ENCODE results near the gene MIPEP.

The MIPEP gene

GRCh38 chr13:23801141-23801540 is 88.1 kb downstream of the MIPEP start:
- no peaks in the 10 kb centered on the region for H3K4me1 ChIP-seq (ENCODE audit: control insufficient read depth in 5 of 5, insufficient read depth in 5 of 5, low read length in 5 of 5)
- no peak overlapping the region for H3K9ac ChIP-seq (ENCODE audit: low read length in 5 of 5)
- H3K27me3 ChIP-seq (ENCODE audit: control insufficient read depth in 5 of 5, insufficient read depth in 4 of 5, low read length in 5 of 5): no peaks in the 10 kb centered on the region
- H3K9me3 ChIP-seq (ENCODE audit: control insufficient read depth in 5 of 5, low read length in 5 of 5): no peaks in the 10 kb centered on the region
- H3K36me3 ChIP-seq (ENCODE audit: control insufficient read depth in 5 of 5, insufficient read depth in 5 of 5, low read length in 5 of 5): peaks cover 5 to 26% (median 6%) of the 10 kb centered on the region in 5 donors
- H3K4me3 ChIP-seq (ENCODE audit: low read depth in 1 of 5, low read length in 5 of 5): no peak overlapping the region
- H3K27ac ChIP-seq (ENCODE audit: low read depth, low read length): no peak overlapping the region

DNA sequence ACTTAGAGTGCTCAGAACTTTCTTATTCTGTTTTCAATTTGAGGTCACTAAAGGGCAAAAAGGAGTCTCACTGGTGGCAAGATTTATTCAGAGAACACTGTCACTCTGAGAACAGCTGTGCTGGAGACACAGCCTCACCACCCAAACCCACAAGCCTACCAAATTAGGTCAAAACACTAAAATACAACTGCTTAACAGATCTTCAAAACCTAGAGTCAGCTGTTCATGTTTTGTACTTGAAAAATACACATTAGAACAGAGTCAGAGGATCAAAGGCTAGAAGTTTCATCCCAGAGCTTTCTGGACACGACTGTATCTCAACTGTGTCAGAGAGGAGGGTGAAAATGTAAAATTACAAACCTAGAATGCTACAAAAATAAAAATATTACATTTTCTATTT is 89.3 kb downstream of the MIPEP start:
- Histone ChIP-seq H3K9me3 (ENCODE audit: control insufficient read depth in 5 of 5, low read length in 5 of 5) (no peaks in the 10 kb centered on the region), H3K27me3 (ENCODE audit: control insufficient read depth in 5 of 5, insufficient read depth in 4 of 5, low read length in 5 of 5) (no peaks in the 10 kb centered on the region), H3K4me1 (ENCODE audit: control insufficient read depth in 5 of 5, insufficient read depth in 5 of 5, low read length in 5 of 5) (peaks cover 0 to 3% (median 0%) of the 10 kb centered on the region in 5 donors), H3K4me3 (ENCODE audit: low read depth in 1 of 5, low read length in 5 of 5) (no peak overlapping the region), H3K9ac (ENCODE audit: low read length in 5 of 5) (no peak overlapping the region), H3K36me3 (ENCODE audit: control insufficient read depth in 5 of 5, insufficient read depth in 5 of 5, low read length in 5 of 5) (peaks cover 3 to 16% (median 6%) of the 10 kb centered on the region in 5 donors), H3K27ac (ENCODE audit: low read depth, low read length) (no peak overlapping the region)

GRCh38 chr13:23797276-23797903 is 91.8 kb downstream of the MIPEP start:
- H3K27me3 ChIP-seq (ENCODE audit: control insufficient read depth in 5 of 5, insufficient read depth in 4 of 5, low read length in 5 of 5): no peaks in the 10 kb centered on the region
- peaks cover 0 to 6% (median 5%) of the 10 kb centered on the region in 5 donors for H3K36me3 ChIP-seq (ENCODE audit: control insufficient read depth in 5 of 5, insufficient read depth in 5 of 5, low read length in 5 of 5)
- peaks cover 0 to 11% (median 0%) of the 10 kb centered on the region in 5 donors for H3K4me1 ChIP-seq (ENCODE audit: control insufficient read depth in 5 of 5, insufficient read depth in 5 of 5, low read length in 5 of 5)
- no peaks in the 10 kb centered on the region for H3K9me3 ChIP-seq (ENCODE audit: control insufficient read depth in 5 of 5, low read length in 5 of 5)
- H3K4me3 ChIP-seq (ENCODE audit: low read depth in 1 of 5, low read length in 5 of 5): no peak overlapping the region
- H3K9ac ChIP-seq (ENCODE audit: low read length in 5 of 5): no peak overlapping the region
- no peak overlapping the region for H3K27ac ChIP-seq (ENCODE audit: low read depth, low read length)

DNA sequence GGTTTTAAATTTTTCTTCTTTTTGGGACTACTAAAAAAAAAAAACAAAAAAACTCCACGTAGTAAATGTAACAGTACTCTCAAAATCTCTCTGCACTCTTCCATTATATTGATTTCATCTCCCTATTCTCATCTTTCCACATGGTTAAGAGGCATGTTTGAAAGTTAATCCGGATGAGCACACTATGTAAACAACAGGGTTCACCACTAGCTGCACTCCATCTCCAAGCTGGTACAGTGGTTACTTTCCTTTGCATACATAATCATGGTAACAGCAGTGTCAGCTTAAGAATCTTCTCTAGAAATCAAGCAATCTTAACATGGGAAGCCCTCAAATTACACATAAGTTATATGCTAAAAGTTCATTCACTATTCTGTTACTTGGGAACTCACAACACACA is 92.6 kb downstream of the MIPEP start:
- Histone ChIP-seq H3K4me3 (ENCODE audit: low read depth in 1 of 5, low read length in 5 of 5) (no peak overlapping the region), H3K27ac (ENCODE audit: low read depth, low read length) (no peak overlapping the region), H3K9ac (ENCODE audit: low read length in 5 of 5) (no peak overlapping the region), H3K27me3 (ENCODE audit: control insufficient read depth in 5 of 5, insufficient read depth in 4 of 5, low read length in 5 of 5) (no peaks in the 10 kb centered on the region), H3K9me3 (ENCODE audit: control insufficient read depth in 5 of 5, low read length in 5 of 5) (no peaks in the 10 kb centered on the region), H3K4me1 (ENCODE audit: control insufficient read depth in 5 of 5, insufficient read depth in 5 of 5, low read length in 5 of 5) (peaks cover 0 to 11% (median 0%) of the 10 kb centered on the region in 5 donors), H3K36me3 (ENCODE audit: control insufficient read depth in 5 of 5, insufficient read depth in 5 of 5, low read length in 5 of 5) (peaks cover 0 to 6% (median 5%) of the 10 kb centered on the region in 5 donors)

- peaks cover 0 to 5% (median 3%) of the 10 kb centered on the region in 5 donors for H3K36me3 ChIP-seq (ENCODE audit: control insufficient read depth in 5 of 5, insufficient read depth in 5 of 5, low read length in 5 of 5)
- peaks cover 0 to 11% (median 0%) of the 10 kb centered on the region in 5 donors for H3K4me1 ChIP-seq (ENCODE audit: control insufficient read depth in 5 of 5, insufficient read depth in 5 of 5, low read length in 5 of 5)
- no peak overlapping the region for H3K9ac ChIP-seq (ENCODE audit: low read length in 5 of 5)
- H3K9me3 ChIP-seq (ENCODE audit: control insufficient read depth in 5 of 5, low read length in 5 of 5): no peaks in the 10 kb centered on the region
- peak overlapping the region in 1 of 5 donors; percentile 28 for H3K4me3 ChIP-seq (ENCODE audit: low read depth in 1 of 5, low read length in 5 of 5)
- no peaks in the 10 kb centered on the region for H3K27me3 ChIP-seq (ENCODE audit: control insufficient read depth in 5 of 5, insufficient read depth in 4 of 5, low read length in 5 of 5)
- H3K27ac ChIP-seq (ENCODE audit: low read depth, low read length): no peak overlapping the region
Observed at GRCh38 chr13:23794267-23795161, 94.7 kb downstream of the MIPEP start.

- H3K4me3 ChIP-seq (ENCODE audit: low read depth in 1 of 5, low read length in 5 of 5): no peak overlapping the region
- H3K9me3 ChIP-seq (ENCODE audit: control insufficient read depth in 5 of 5, low read length in 5 of 5): no peaks in the 10 kb centered on the region
- H3K27ac ChIP-seq (ENCODE audit: low read depth, low read length): no peak overlapping the region
- peaks cover 0 to 5% (median 3%) of the 10 kb centered on the region in 5 donors for H3K36me3 ChIP-seq (ENCODE audit: control insufficient read depth in 5 of 5, insufficient read depth in 5 of 5, low read length in 5 of 5)
- H3K4me1 ChIP-seq (ENCODE audit: control insufficient read depth in 5 of 5, insufficient read depth in 5 of 5, low read length in 5 of 5): peaks cover 0 to 11% (median 0%) of the 10 kb centered on the region in 5 donors
- no peak overlapping the region for H3K9ac ChIP-seq (ENCODE audit: low read length in 5 of 5)
- no peaks in the 10 kb centered on the region for H3K27me3 ChIP-seq (ENCODE audit: control insufficient read depth in 5 of 5, insufficient read depth in 4 of 5, low read length in 5 of 5)
Observed at GRCh38 chr13:23793711-23794110, 95.5 kb downstream of the MIPEP start.

DNA sequence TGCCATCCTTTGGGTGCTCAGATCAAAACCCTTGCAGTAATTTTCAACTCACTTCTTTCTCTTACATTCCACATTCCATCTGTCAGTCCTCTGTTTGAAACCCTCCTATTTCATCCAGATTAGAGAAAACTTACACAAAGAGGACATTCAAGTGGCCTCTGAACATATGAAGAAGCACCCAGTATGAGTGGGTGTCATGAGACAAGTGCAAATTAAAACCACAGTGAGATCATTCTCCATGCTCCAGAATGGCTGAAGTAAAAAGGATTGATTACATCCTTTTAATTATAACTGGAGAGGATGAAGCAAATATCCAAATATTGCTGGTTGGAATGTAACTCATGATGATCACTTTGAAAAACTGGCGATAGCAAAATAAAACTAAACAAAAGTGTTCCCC is 96.5 kb downstream of the MIPEP start:
- Histone ChIP-seq H3K9me3 (ENCODE audit: control insufficient read depth in 5 of 5, low read length in 5 of 5) (no peaks in the 10 kb centered on the region), H3K36me3 (ENCODE audit: control insufficient read depth in 5 of 5, insufficient read depth in 5 of 5, low read length in 5 of 5) (peaks cover 0 to 4% (median 0%) of the 10 kb centered on the region in 5 donors), H3K9ac (ENCODE audit: low read length in 5 of 5) (no peak overlapping the region), H3K4me1 (ENCODE audit: control insufficient read depth in 5 of 5, insufficient read depth in 5 of 5, low read length in 5 of 5) (peaks cover 0 to 11% (median 0%) of the 10 kb centered on the region in 5 donors), H3K27me3 (ENCODE audit: control insufficient read depth in 5 of 5, insufficient read depth in 4 of 5, low read length in 5 of 5) (no peaks in the 10 kb centered on the region), H3K4me3 (ENCODE audit: low read depth in 1 of 5, low read length in 5 of 5) (no peak overlapping the region), H3K27ac (ENCODE audit: low read depth, low read length) (no peak overlapping the region)

DNA sequence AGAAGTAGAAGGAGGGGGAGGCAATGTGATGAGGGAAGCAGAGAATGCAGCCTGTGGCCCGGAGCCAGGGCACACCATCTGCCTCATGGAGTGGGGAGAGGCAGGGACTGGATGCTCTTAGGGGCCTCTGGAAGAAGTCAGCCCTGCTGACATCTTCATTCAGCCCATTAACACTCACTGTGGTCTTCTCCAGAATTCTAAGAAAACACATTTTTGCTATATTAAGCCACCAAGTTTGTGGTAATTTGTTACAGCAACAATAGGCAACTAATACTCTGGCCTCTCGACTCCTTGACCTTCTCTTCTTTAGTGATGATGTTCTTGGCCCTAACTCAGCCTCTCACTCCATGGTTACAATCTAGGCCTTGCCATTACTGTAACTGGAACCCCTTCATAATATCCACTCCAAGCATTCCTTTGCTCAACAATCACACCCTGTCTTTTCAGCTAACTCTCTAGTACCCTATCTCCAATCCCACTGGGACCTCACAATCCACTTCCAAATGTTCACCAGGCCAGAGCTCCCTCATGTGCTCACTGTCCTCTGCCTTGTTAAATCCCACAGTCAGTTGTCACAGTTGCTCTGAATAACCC is 98.5 kb downstream of the MIPEP start:
- H3K36me3 ChIP-seq (ENCODE audit: control insufficient read depth in 5 of 5, insufficient read depth in 5 of 5, low read length in 5 of 5): peaks cover 0 to 3% (median 0%) of the 10 kb centered on the region in 5 donors
- no peak overlapping the region for H3K9ac ChIP-seq (ENCODE audit: low read length in 5 of 5)
- H3K9me3 ChIP-seq (ENCODE audit: control insufficient read depth in 5 of 5, low read length in 5 of 5): no peaks in the 10 kb centered on the region
- peaks cover 0 to 11% (median 0%) of the 10 kb centered on the region in 5 donors for H3K4me1 ChIP-seq (ENCODE audit: control insufficient read depth in 5 of 5, insufficient read depth in 5 of 5, low read length in 5 of 5)
- no peak overlapping the region for H3K4me3 ChIP-seq (ENCODE audit: low read depth in 1 of 5, low read length in 5 of 5)
- no peak overlapping the region for H3K27ac ChIP-seq (ENCODE audit: low read depth, low read length)
- no peaks in the 10 kb centered on the region for H3K27me3 ChIP-seq (ENCODE audit: control insufficient read depth in 5 of 5, insufficient read depth in 4 of 5, low read length in 5 of 5)

DNA sequence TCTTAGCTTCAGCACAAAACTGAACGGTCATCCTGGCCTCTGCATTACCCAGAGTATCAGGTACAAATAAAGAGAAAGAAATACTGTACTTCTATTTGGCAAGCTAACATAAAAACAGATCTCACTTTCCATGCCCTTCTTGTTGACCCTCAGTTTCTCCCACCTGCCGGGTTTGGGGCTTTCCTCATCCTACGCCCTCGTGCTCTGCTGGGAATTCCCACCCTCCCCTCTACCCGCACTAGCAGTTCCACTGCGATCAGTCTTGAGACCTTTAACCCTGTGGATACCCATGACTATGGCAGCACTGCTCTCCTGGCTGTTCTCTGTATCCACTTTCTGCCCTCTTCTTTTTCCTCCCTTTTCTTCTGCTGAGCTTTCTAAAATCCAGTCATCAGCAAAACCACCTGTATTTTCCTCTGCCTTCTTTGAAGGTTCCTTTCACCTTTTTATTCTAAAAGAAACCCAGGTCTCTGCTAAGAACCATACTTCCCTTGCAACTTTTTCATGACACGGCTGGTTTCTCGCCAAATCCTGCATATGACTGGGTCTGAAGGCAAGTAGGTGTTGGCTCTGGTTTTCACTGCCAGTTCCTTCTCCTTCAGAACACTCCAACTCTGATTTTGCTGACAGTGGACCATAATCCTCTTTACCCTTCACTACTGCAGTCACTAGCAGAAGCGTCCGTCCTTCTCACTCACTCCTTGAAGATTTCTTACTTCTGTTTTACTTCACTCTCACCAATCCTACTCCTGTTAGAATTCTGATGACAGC is 99.4 kb downstream of the MIPEP start:
- H3K27me3 ChIP-seq (ENCODE audit: control insufficient read depth in 5 of 5, insufficient read depth in 4 of 5, low read length in 5 of 5): no peaks in the 10 kb centered on the region
- no peak overlapping the region for H3K4me3 ChIP-seq (ENCODE audit: low read depth in 1 of 5, low read length in 5 of 5)
- no peak overlapping the region for H3K9ac ChIP-seq (ENCODE audit: low read length in 5 of 5)
- H3K27ac ChIP-seq (ENCODE audit: low read depth, low read length): no peak overlapping the region
- peaks cover 0 to 3% (median 0%) of the 10 kb centered on the region in 5 donors for H3K36me3 ChIP-seq (ENCODE audit: control insufficient read depth in 5 of 5, insufficient read depth in 5 of 5, low read length in 5 of 5)
- peaks cover 0 to 6% (median 0%) of the 10 kb centered on the region in 5 donors for H3K4me1 ChIP-seq (ENCODE audit: control insufficient read depth in 5 of 5, insufficient read depth in 5 of 5, low read length in 5 of 5)
- H3K9me3 ChIP-seq (ENCODE audit: control insufficient read depth in 5 of 5, low read length in 5 of 5): no peaks in the 10 kb centered on the region

All from subcutaneous abdominal adipose tissue (tissue), 5 donors.